Astrocyte of the spinal cord (primary cell): ENCODE data around the gene NCKAP5.

Experiments used
- DNase-seq: peaks from one replicate; pipeline ENCODE4 v3.0.0; 2011; ENCODE audit warnings: low read depth, low spot score
- H3K4me3 ChIP-seq: 2 replicates; pipeline ENCODE4 v1.5.1; 2011; ENCODE audit warnings: low read depth, mild to moderate bottlenecking, low read length, moderate library complexity
- in situ Hi-C: cut with HindIII; loops from 2 replicates; pipeline ENCODE4 v1.10.0; 2017; ENCODE audit warnings: low sequenced_read_pairs
- TF ChIP-seq, protein P1 (sequence below): IDR thresholded peaks from 2 replicates; pipeline ENCODE4 v1.5.1; 2012; ENCODE audit warnings: low read depth, mild to moderate bottlenecking, low read length, inconsistent platforms

The NCKAP5 gene

DNA sequence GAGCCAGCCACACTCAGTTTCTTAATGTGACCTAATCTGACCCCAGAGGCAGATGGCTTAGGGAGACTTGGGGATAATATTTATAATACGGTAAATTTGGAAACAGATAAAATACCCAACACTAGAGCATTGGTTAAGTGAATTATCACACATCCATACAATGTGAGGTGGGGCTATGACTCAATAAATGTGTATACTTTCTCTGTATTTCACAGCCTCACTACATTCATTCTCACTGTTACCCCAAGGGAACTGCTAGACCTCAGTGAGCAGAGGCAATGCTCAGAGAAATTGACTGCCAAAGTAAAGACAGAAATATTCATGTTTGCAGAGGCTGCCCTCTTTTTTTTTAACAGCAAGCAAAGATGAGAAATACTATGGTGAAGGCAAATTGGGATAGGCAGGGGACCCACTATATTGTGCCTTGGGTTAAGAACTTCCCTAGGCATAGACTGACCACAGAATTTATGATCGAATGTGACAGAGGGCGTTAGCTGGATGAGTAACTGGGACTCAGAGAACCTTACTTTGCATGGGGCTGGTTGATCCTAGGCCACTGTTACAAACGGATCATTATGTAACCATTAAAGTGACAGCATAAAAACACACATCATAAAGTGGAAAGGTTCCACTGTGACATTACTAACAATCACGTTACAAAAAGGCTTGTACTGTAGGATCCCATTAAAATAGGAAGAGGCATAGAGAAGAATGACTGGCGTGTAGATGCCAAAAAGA, 652.3 kb downstream of the NCKAP5 start:
- H3K4me3 ChIP-seq: no peak overlapping the region
- DNase-seq: no peak
- TF ChIP-seq, protein P1, sequence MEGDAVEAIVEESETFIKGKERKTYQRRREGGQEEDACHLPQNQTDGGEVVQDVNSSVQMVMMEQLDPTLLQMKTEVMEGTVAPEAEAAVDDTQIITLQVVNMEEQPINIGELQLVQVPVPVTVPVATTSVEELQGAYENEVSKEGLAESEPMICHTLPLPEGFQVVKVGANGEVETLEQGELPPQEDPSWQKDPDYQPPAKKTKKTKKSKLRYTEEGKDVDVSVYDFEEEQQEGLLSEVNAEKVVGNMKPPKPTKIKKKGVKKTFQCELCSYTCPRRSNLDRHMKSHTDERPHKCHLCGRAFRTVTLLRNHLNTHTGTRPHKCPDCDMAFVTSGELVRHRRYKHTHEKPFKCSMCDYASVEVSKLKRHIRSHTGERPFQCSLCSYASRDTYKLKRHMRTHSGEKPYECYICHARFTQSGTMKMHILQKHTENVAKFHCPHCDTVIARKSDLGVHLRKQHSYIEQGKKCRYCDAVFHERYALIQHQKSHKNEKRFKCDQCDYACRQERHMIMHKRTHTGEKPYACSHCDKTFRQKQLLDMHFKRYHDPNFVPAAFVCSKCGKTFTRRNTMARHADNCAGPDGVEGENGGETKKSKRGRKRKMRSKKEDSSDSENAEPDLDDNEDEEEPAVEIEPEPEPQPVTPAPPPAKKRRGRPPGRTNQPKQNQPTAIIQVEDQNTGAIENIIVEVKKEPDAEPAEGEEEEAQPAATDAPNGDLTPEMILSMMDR: no peak
- in situ Hi-C loops: no loop called here

DNA sequence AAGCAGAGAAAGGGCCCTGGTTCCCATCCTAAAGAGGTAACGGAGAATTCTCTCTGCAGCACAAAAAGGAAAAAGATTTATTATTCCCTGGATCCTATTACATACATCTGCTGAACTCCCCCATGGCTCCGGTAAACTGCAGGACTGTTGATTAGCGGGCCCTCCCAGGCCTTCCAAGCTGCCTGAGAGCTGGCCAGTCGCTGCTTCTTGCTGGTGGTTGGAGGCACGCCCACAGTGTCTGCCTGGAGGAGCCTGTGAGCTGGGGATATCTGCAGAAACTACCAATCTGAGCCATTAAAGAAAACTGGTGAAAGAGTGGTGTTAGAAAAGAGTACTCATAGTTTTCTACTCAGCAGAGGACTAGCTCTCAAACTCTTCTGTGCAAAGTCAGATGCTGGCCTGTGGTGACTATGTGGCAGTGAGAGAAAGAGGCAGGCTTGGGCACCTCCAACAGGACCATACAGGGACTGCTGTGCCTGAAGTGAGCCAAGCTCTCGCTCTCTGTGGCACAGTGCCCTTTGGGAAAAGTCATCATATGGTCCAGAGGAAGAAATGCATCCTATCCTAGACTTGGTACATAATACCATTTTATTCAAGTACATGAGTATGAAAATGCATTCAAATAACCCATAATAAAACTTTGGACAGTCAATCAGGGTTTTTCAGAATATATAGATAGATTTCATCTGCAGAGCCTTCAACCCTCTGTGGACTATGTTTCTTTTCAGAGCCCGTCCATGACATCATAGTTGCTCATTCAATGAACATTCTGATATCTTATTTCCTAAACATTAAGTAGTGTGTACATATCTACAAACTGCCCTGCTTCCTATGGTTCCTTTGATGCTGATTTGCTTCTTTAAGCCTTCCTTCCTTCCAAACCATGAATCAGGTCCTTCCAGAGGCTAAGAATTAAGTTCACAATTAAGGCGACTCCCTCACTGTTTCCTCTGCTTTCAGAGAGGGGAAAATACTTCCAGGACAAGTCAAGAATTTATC, 656.2 kb downstream of the NCKAP5 start:
- in situ Hi-C loops: no loop called here
- no peak overlapping the region for H3K4me3 ChIP-seq
- DNase-seq: peak; percentile 56
- TF ChIP-seq, protein P1: peak; percentile 39

DNA sequence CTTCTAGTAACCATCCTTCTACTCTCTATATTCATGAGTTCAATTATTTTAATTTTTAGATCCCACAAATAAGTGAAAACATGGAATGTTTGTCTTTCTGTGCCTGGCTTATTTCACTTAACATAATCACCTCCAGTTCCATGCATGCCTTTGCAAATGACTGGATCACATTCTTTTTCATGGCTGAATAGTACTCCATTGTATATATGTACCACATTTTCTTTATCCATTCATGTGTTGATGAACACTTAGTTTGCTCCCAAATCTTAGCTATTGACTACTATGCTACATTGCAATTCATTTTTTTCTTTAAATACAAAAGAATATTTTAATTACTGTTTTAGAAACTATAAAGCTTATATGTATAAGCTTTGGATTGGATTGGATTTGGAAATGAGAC, 657.8 kb downstream of the NCKAP5 start:
- in situ Hi-C loops: no loop called here
- TF ChIP-seq, protein P1: no peak
- H3K4me3 ChIP-seq: no peak overlapping the region
- DNase-seq: no peak

DNA sequence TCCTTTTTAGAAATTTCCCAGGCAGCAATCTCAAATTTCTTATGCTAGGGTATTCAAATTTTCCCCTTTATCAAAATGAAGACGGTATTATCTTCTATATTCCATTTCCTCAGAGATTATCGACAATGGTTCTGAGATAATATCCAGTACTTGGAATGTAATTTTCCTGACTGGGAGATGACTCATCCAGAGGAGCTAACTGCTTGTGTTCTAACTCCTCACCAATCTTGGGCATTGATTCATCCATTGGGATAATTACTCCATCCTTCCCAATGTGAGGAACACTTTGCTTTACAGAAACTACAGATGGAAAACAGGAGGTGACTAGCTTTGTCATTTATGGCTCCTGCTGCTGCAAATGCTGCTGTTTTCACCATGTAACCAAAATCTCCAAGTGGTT, 658.8 kb downstream of the NCKAP5 start:
- in situ Hi-C loops: no loop called here
- H3K4me3 ChIP-seq: no peak overlapping the region
- TF ChIP-seq, protein P1: no peak
- DNase-seq: peak; percentile 10

DNA sequence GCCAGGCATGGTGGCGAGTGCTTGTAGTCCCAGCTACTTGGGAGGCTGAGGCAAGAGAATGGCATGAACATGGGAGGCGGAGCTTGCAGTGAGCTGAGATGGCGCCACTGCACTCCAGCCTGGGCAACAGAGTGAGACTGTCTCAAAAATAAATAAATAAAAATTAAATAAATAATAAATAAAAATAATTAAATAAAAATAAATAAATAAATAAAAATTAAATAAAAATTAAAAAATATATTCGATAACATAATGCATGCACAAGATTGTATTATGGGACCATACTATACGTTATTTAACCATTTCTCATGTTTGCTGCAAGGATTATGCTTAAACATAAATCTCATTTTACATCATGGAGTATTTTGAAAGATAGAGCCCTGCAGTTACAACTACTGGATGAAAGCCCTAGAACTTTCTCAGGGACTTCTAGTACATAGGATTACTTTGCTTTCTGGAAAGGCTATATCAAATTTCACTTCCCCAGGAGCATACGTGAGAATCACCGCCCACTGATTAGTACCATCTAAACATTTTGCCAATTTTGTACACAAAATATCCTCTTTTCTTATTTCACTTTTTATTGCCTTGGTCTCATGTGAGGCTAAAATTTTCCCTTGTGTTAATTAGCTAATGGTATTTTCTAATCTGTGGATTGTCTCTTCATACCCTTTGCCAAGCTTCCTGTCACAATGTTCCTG, 664.0 kb downstream of the NCKAP5 start:
- in situ Hi-C loops: no loop called here
- TF ChIP-seq, protein P1: no peak
- DNase-seq: no peak
- H3K4me3 ChIP-seq: no peak overlapping the region

DNA sequence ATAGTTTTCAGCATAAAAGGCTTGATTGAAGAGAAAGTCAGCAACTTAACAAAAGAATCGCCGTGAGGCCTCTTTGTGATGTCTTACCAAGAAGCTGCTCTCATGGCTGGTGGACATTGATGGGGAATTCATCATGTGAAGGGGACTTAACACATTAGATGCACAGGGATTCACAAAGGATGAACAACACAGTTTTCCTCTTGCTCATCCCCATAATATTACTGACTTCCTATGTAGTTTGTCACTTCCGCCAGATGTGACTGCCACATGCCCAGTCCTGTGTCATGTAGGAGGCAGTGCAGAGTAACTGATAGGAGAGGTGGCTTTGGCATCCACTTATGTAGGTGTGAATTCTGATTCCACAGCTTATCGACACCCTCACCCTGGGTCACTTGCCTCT, 665.6 kb downstream of the NCKAP5 start:
- in situ Hi-C loops: no loop called here
- DNase-seq: no peak
- TF ChIP-seq, protein P1: no peak
- no peak overlapping the region for H3K4me3 ChIP-seq
